Neural cell (in vitro differentiated cells): Measurements from ENCODE around the gene ARHGEF16.

Experiments
- CTCF ChIP-seq: fragments of 450-650 bp; IDR thresholded peaks from 2 replicates; pipeline ENCODE4 v1.5.1; 2014; ENCODE audit warnings: antibody characterized with exemption, mild to moderate bottlenecking, moderate library complexity; ENCODE audit not compliant: poor library complexity, severe bottlenecking
- SMC3 ChIP-seq: fragments of 450-650 bp; conservative IDR thresholded peaks from 2 replicates; pipeline ENCODE4 v1.6.1; 2014; ENCODE audit warnings: antibody characterized with exemption, mild to moderate bottlenecking, moderate library complexity; ENCODE audit not compliant: poor library complexity
- TAF1 ChIP-seq: IDR thresholded peaks from 2 replicates; pipeline ENCODE4 v1.6.1; 2012; ENCODE audit warnings: low read depth

GRCh38 chr1:3505161-3505560 lies 50.7 kb downstream of the ARHGEF16 start:
- TF ChIP-seq CTCF (no peak), TAF1 (no peak), SMC3 (no peak)
